Measurements from ENCODE around the gene CHRND.
A peak's percentile ranks its signal among the peaks of the same experiment; 100 is the strongest.

CHRND gene

DNA sequence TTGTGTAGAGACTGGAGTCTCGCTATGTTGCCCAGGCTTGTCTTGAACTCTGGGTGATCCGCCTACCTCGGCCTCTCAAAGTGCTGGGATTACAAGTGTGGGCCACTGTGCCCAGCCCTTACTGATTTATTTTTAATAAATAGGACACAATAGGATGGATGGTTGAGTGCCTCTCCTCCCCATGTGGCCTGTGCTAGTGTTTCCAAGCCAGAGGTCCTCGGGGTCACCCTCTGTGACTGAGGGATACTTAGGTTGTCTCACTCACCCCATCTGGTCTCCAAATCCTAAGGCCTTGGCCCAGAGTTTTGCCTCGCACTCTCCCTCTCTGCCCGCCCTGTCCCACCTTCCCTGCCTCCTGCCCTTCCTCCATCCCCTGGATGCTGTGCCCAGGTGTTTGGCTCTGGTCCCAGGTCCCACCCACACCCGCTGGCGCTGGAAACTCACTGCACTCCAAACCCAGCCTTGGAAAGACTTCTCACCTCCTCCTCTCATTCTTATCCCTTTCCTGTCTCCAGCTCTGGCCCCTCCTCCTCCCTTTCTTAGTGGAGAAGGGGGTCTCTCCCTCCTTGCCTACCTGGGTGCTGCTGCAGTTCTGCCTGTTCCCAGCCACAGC, 33.6 kb upstream of the CHRND start:
- H3K27me3 ChIP-seq (ENCODE audit: insufficient read depth, low read length), result peaks cover 72% of the 10 kb centered on the region
- no peaks in the 10 kb centered on the region for H3K9me3 ChIP-seq (ENCODE audit: low read length)
- H3K36me3 ChIP-seq (ENCODE audit: insufficient read depth, low read length), result no peaks in the 10 kb centered on the region
- no peak overlapping the region for H2AFZ ChIP-seq (ENCODE audit: low read depth, low read length)
- H3K4me3 ChIP-seq (ENCODE audit: low read length), result no peak overlapping the region
- peaks cover 2% of the 10 kb centered on the region for H3K4me1 ChIP-seq (ENCODE audit: insufficient read depth, low read length)

DNA sequence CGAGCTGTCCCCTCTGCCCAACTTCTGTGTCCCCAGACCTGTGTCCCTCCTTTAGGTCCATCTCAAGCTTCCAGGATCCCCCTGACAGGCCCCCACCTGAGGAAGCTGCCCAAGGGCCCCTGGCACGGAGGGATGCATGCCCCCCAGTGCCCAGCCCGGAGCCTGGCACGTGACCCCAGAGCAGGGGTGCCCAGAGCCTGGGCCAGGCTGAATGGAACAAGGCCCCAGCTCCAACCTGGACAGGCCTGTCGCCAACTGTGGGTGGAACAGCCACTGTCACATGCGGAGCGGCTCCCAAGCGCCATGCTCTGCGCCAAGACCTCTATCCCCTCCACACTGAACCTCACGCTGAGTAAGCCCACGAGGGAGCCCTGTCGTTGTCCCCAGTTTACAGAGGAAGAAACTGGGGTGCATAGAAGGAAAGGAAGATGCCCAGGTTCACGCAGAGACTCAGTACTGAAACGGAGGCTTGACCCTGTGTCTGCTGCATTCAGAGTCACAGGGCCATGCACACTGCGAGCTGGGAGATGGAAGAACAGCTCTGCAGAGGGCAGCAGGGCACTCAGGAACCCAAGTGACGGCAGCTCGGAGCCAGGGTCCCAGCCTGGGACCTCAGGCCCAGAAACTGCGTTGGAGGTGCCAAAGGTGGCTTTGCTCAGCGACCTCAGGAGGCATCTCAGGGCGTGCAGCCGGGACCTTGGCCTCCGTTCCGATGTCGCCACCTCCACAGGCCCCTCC, 32.8 kb upstream of the CHRND start:
- Histone ChIP-seq H3K27me3 (ENCODE audit: insufficient read depth, low read length) (peaks cover 69% of the 10 kb centered on the region), H2AFZ (ENCODE audit: low read depth, low read length) (no peak overlapping the region), H3K4me1 (ENCODE audit: insufficient read depth, low read length) (peaks cover 4% of the 10 kb centered on the region), H3K9me3 (ENCODE audit: low read length) (no peaks in the 10 kb centered on the region), H3K36me3 (ENCODE audit: insufficient read depth, low read length) (no peaks in the 10 kb centered on the region), H3K4me3 (ENCODE audit: low read length) (no peak overlapping the region)

DNA sequence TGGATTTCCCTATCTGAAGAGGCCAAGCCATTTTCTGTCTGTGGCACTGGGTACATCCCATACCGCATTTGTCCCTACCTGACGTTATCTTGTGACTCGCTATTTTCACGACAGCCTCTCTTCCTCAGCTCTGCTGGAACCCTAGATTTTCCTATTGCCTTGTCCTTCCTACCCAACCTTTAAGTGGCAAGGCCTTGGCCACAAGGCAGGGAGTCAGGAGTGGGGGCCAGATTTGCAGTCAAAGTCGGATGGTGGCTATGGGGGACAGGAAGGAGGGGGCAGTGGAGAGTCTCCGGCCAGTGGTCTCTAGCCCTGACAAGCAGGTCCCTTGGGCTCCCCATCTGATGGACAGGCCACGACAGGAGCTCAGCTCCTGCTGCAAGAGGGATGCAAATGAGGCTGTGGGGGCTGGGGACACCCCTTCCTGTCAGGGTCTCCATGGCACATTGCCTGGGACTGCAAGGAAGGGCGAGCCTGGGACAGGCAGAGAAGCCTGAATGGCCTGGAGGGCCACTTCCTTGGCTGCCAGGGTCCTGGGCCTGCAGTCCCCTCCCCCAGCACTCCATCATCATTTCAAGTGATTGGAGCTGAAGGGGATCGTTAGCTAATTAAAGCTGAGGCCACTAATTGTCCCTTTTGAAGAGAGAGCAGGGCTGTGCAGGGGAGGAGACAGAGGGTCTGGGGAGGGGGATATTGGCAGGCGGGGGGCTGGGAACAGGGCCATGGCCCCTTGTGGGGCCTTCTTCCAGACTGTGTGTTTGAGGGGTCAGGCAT, 32.1 kb upstream of the CHRND start:
- H3K36me3 ChIP-seq (ENCODE audit: insufficient read depth, low read length), result no peaks in the 10 kb centered on the region
- peaks cover 4% of the 10 kb centered on the region for H3K4me1 ChIP-seq (ENCODE audit: insufficient read depth, low read length)
- H3K4me3 ChIP-seq (ENCODE audit: low read length), result no peak overlapping the region
- H2AFZ ChIP-seq (ENCODE audit: low read depth, low read length), result no peak overlapping the region
- peaks cover 69% of the 10 kb centered on the region for H3K27me3 ChIP-seq (ENCODE audit: insufficient read depth, low read length)
- no peaks in the 10 kb centered on the region for H3K9me3 ChIP-seq (ENCODE audit: low read length)

DNA sequence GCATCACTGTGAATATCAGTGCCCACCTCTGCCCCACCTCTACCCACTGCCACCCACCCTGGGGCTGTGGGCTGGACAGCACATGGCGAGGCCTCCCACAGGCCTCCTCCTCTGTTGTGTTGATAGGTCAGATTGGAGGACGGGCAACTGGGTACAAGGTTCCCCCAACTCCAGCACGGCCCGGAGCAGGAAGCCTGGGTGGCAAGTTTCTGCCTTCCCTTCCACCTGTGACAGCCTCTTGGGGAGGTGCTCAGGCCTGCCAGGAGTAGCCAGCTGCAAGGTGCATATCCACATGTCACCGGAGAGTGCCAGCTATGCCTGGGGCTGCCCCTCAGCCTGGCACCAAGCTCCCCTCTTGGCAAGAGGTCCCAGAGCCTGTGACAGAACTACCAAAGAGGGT, 31.4 kb upstream of the CHRND start:
- Histone ChIP-seq H3K36me3 (ENCODE audit: insufficient read depth, low read length) (no peaks in the 10 kb centered on the region), H3K4me1 (ENCODE audit: insufficient read depth, low read length) (peaks cover 4% of the 10 kb centered on the region), H3K4me3 (ENCODE audit: low read length) (no peak overlapping the region), H3K9me3 (ENCODE audit: low read length) (no peaks in the 10 kb centered on the region), H2AFZ (ENCODE audit: low read depth, low read length) (no peak overlapping the region), H3K27me3 (ENCODE audit: insufficient read depth, low read length) (peaks cover 69% of the 10 kb centered on the region)

DNA sequence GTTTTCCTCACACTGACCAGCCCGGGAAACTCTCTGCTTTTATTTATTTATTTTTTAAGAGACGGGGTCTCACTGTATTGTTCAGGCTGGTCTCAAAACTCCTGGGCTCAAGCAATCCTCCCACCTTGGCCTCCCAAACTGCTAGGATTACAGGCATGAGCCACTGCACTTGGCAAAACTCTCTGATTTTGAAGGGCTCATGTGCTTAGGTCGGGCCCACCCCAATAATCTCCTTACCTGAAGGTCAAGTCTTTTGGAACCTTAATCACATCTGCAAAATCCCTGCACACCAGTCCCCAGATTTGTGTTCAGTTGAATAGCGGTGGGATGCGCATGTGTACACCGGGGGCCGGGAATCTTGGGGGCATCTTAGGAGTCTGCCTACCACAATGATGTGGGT, 30.7 kb upstream of the CHRND start:
- peaks cover 2% of the 10 kb centered on the region for H3K4me1 ChIP-seq (ENCODE audit: insufficient read depth, low read length)
- no peaks in the 10 kb centered on the region for H3K9me3 ChIP-seq (ENCODE audit: low read length)
- H2AFZ ChIP-seq (ENCODE audit: low read depth, low read length), result no peak overlapping the region
- no peaks in the 10 kb centered on the region for H3K36me3 ChIP-seq (ENCODE audit: insufficient read depth, low read length)
- no peak overlapping the region for H3K4me3 ChIP-seq (ENCODE audit: low read length)
- peaks cover 67% of the 10 kb centered on the region for H3K27me3 ChIP-seq (ENCODE audit: insufficient read depth, low read length)

DNA sequence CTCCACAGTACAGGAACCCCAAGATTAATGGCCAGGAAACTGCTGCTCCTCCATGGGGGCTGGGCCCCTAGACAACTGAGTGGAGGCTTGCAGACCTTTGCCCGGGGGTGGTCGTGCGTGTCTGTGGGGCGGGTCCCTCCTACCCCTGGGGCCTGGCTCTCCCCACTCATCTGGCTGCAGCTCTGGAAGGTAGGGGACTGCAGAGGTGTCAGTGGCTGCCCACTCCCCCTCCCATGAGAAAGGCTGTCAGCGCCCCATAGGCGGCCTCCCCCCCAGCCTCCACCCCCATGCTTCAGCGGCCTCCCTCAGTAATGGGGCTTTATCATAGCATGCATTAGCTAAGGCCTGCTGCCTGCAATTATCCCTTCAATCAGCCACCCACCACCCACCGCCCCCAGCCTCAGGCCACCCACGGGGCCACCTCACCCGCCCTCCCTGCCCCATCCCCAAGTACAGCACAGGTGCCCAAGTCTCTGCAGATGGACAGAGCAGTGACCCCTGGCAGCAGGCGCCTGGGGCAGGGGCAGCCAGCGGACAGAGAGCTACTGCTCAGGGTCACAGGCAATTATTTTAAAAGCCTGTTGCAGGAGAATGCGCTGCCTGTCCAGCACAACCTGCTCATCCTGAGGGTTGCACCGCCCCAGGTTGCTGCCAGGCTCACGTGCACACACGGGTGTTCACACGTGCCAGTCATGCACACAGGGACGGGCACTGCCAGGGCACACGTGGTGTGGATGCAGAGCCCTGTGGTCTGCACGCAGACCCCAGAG, 29.3 kb upstream of the CHRND start:
- no peak overlapping the region for H2AFZ ChIP-seq (ENCODE audit: low read depth, low read length)
- H3K4me3 ChIP-seq (ENCODE audit: low read length), result no peak overlapping the region
- no peaks in the 10 kb centered on the region for H3K36me3 ChIP-seq (ENCODE audit: insufficient read depth, low read length)
- no peaks in the 10 kb centered on the region for H3K9me3 ChIP-seq (ENCODE audit: low read length)
- H3K4me1 ChIP-seq (ENCODE audit: insufficient read depth, low read length), result peaks cover 2% of the 10 kb centered on the region
- peaks cover 65% of the 10 kb centered on the region for H3K27me3 ChIP-seq (ENCODE audit: insufficient read depth, low read length)

DNA sequence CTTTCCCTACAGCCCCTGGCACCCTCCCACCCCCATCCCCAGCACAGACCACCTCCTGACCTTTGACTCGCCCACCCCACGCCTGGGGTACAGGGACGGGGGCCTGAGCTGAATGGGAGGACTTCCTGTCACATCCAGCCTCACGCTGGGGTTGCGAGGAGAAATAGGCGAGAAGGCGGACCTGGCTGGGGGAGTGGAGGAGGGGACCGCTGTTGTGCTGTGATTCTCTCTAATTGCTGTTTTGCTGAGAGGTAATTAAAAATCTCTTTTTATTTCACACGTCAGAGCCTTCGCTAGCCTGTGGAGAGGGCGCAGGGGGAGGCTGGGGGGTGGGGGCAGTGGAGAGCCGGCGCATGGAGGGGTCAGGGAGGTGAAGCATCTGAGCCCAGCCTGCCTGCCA, 28.6 kb upstream of the CHRND start:
- peaks cover 66% of the 10 kb centered on the region for H3K27me3 ChIP-seq (ENCODE audit: insufficient read depth, low read length)
- H2AFZ ChIP-seq (ENCODE audit: low read depth, low read length), result no peak overlapping the region
- H3K9me3 ChIP-seq (ENCODE audit: low read length), result no peaks in the 10 kb centered on the region
- H3K4me1 ChIP-seq (ENCODE audit: insufficient read depth, low read length), result peaks cover 8% of the 10 kb centered on the region
- H3K36me3 ChIP-seq (ENCODE audit: insufficient read depth, low read length), result no peaks in the 10 kb centered on the region
- H3K4me3 ChIP-seq (ENCODE audit: low read length), result no peak overlapping the region

DNA sequence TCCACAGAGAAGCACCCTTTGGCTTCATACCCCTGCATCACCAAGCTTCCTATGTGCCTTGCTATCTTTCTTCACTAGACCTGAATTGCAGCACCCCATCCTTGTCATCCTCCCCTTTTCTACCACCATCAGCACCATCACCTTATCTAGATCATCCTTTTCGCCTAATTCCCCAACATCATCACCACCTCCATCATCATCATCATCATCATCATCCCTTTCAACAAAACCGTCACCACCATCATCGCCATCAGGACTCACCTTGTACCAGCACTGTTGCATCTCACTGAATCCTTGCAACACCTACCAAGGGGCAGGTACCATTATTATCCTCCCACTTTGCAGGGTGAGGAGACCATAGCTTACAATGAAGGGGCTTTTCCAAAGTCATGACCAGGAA, 27.5 kb upstream of the CHRND start:
- Histone ChIP-seq H3K9me3 (ENCODE audit: low read length) (no peaks in the 10 kb centered on the region), H3K4me3 (ENCODE audit: low read length) (no peak overlapping the region), H3K27me3 (ENCODE audit: insufficient read depth, low read length) (peaks cover 61% of the 10 kb centered on the region), H2AFZ (ENCODE audit: low read depth, low read length) (no peak overlapping the region), H3K36me3 (ENCODE audit: insufficient read depth, low read length) (no peaks in the 10 kb centered on the region), H3K4me1 (ENCODE audit: insufficient read depth, low read length) (peaks cover 17% of the 10 kb centered on the region)

DNA sequence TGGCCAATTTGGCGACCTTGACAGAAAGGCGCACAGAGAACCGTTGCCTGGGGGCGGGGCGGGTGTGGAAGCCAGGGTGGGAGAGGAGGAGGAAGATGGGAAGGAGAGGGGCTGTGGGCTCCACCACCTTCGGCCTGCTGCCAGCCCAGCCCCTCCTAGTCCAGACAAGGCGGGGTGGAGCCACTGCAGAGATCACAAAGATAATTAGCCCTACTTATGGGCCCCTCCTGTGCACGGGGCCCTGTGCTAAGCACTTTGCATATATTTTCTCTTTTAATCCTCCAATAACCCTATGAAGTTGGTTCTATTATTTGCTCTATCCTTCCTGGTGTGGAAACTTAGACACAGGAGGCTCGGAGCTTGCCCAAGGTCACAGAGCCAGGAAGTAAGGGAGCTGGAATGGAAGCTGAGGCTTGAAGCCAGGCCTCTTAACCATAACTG, 24.6 kb upstream of the CHRND start:
- Histone ChIP-seq H2AFZ (ENCODE audit: low read depth, low read length) (no peak overlapping the region), H3K4me3 (ENCODE audit: low read length) (no peak overlapping the region), H3K36me3 (ENCODE audit: insufficient read depth, low read length) (no peaks in the 10 kb centered on the region), H3K9me3 (ENCODE audit: low read length) (no peaks in the 10 kb centered on the region), H3K27me3 (ENCODE audit: insufficient read depth, low read length) (peaks cover 67% of the 10 kb centered on the region), H3K4me1 (ENCODE audit: insufficient read depth, low read length) (peaks cover 32% of the 10 kb centered on the region)

DNA sequence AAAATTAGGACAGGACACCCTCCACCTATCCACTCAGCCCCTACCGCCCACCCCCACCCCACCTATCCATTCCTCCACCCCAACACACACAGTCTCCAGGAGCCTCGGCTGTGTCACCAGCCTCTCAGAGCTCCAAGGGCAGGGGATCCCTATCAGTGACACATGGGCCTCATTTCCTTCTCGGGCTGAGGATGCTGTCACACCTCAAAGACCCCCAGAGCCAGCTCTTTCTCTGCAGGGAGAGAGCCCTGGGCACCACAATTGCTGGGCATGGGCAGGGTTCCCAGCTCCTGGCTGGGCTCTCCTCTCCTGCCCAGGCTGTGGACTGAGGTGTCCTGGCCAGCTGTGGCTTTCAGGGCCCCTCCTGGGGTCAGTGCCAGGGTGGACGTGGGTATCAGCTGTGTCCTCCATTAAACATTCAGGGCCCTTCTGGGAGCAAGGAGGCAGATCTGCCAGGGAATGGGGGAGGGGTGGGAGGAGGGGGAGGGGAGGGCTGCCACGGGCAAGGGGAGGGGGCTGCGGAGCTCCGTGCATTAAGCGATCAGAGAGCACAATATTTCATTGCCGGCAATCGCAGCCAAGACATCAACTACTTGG, 24.1 kb upstream of the CHRND start:
- H3K36me3 ChIP-seq (ENCODE audit: insufficient read depth, low read length), result no peaks in the 10 kb centered on the region
- H3K4me3 ChIP-seq (ENCODE audit: low read length), result no peak overlapping the region
- H3K27me3 ChIP-seq (ENCODE audit: insufficient read depth, low read length), result peaks cover 72% of the 10 kb centered on the region
- peaks cover 37% of the 10 kb centered on the region for H3K4me1 ChIP-seq (ENCODE audit: insufficient read depth, low read length)
- no peak overlapping the region for H2AFZ ChIP-seq (ENCODE audit: low read depth, low read length)
- no peaks in the 10 kb centered on the region for H3K9me3 ChIP-seq (ENCODE audit: low read length)

DNA sequence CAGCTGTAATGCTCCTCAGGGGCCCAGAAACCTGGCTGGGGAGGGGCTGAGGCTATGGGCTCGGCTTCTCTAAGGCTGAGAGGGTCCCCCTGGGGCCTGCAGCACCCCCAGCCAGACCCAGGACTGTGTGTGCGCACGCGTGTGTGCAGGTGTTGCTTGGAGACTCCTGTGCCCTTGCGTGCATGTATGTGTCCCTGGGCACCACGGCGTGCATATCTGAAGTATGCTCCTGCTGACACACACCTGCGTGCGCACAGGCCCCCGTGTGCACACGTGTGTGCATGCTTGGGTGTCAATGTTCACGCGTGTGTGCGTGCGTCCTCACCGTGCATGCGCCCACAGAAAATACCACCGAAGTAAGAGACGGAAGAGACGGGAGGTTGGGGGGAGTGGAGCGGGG, 23.4 kb upstream of the CHRND start:
- Histone ChIP-seq H3K36me3 (ENCODE audit: insufficient read depth, low read length) (no peaks in the 10 kb centered on the region), H3K9me3 (ENCODE audit: low read length) (no peaks in the 10 kb centered on the region), H2AFZ (ENCODE audit: low read depth, low read length) (no peak overlapping the region), H3K27me3 (ENCODE audit: insufficient read depth, low read length) (peaks cover 76% of the 10 kb centered on the region), H3K4me3 (ENCODE audit: low read length) (peak overlapping the region; percentile 33), H3K4me1 (ENCODE audit: insufficient read depth, low read length) (peaks cover 39% of the 10 kb centered on the region)

DNA sequence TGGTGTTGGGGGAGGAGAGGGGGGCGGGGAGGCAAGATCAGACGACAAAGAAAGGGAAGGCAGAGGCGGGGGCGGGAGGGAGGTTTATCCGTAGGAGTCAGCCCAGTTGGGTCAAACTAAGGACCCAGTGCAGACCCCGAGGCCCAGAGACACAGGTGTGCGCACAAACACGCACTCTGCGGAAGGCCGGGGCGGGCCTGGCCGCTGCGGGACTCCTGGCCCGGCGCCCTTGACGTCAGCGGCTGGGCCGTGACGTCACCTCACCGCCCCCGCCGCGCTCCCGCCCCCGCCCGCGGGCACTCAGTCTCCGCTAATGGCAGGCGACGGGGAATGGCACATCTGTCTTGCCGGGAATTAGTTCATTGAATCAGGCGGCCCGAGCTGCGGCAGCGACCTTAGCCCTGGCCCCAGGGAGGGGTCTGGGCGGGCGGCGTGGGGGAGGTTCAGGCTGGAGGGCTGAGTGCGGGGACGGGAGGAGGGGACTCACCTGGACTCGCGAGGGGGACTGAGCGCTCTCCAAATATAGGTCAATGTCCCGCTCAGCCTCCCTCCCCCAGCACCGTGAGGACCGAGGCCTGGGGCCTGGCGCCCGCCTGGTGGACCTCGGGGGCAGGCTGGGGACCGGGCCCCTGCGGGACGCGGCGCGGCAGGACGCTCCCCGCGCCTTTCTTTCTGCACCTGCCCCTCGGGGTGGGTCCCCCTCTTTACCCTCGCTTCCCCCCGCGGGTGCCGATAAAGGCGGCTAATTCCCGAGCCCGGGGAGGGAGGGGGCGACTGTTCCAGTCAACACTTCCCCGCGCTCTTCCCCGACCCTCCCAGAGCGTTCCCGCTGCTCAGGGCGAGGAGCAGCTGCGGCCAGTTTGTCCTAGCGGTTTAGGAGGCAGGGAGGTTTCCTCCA, 22.8 kb upstream of the CHRND start:
- Histone ChIP-seq H3K36me3 (ENCODE audit: insufficient read depth, low read length) (no peaks in the 10 kb centered on the region), H2AFZ (ENCODE audit: low read depth, low read length) (peak overlapping the region; percentile 55), H3K4me1 (ENCODE audit: insufficient read depth, low read length) (peaks cover 39% of the 10 kb centered on the region), H3K27me3 (ENCODE audit: insufficient read depth, low read length) (peaks cover 73% of the 10 kb centered on the region), H3K4me3 (ENCODE audit: low read length) (peak overlapping the region; percentile 37), H3K9me3 (ENCODE audit: low read length) (no peaks in the 10 kb centered on the region)

Data from neuron (in vitro differentiated cells).